Activated T-helper 9 cell treated with anti-CD3 and anti-CD28 coated beads, Interleukin-2, amount 50 U/mL, for 16 hours (primary cell): ENCODE measurements around the gene ABCD2.
"Not testable (repeated sequence)": the region's sequence is repeated elsewhere in the genome, so short reads cannot be mapped to it uniquely, and the experiment has no call there.

Experiments used
- DNase-seq: peaks from one replicate; pipeline ENCODE4 v3.0.0-alpha.2; 2020; ENCODE audit warnings: low read depth

Gene ABCD2

GRCh38 chr12:39619660-39620433, at the start of gene ABCD2:
TSS of gene ABCD2 (minus strand) at chr12:39619803. CDS start at chr12:39619615, 188 bp downstream.
- DNase-seq: peak; percentile 51

DNA sequence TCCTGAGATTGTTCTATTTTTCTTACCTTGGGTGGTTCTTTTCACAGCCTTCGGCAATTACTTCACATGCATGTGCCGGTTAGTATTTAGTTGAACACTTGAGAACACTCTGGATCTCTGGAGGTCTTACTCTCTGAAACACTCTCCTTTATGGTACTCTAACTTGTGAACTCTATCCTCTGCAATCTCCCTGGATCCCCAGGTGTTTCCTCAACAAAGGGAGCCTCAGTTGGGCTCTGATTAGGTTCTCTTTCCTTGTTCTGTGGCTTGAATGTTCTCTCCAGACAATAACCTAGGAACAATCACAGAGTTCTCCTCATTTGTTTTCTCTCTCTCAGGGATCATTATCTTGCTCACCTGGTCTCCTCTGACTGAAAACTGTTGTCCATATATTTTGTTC, 40.5 kb upstream of the ABCD2 start:
- no peak for DNase-seq

DNA sequence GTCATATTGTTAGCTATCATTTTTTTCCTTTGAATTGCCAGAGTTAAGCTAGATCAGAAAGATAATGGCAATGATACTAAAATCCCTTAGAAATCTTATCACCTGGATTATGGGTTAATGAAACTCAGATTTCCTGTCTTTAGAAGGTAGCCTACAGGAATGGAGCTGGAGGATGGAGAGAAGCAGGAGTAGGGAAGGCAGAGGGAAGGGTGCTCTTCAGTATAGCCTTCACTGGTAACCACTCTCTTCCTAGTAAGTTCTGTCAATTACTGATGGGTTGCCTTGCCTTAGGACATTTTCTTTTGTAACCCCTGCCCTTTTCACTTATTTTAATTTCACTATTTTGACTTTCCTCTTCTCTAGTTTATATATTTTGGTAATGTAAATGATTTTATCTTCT, 27.8 kb upstream of the ABCD2 start:
- no peak for DNase-seq

DNA sequence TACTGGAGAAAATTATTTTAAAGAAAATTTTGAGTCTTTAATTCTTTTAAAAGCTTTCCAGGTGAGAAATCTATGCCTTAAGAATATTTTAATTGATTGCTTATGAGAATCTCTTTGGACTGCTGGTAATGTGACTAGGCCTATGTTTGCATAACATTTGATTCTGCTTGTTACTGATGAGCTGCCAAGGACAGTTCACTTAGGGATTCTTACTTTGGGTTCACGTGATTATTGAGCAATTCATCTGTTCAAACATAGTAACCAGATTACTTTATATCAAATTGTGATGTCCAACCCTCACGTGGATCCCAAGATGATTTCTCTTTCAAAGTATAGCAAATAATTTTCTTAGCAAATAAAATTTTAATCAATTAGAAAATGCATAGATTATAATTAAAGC, 27.4 kb upstream of the ABCD2 start:
- no peak for DNase-seq

DNA sequence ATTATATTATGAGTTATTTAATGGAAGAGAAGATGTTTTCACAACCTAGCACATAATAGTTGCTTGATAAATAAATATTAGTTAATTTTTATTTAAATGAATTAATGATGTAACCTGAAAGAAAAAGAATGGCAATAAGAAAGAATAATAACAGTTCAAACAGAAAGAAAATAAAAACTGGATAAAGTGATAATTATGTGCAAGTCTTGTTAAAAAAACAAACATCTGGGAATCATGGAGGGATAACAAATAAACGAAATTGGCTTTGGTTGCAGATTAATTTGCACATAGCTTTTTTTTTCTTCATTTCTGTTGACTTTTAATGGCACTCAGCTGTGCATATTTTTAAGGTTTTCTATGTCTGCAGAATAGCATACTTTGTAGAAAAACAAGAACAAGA, 23.4 kb upstream of the ABCD2 start:
- DNase-seq: no peak

DNA sequence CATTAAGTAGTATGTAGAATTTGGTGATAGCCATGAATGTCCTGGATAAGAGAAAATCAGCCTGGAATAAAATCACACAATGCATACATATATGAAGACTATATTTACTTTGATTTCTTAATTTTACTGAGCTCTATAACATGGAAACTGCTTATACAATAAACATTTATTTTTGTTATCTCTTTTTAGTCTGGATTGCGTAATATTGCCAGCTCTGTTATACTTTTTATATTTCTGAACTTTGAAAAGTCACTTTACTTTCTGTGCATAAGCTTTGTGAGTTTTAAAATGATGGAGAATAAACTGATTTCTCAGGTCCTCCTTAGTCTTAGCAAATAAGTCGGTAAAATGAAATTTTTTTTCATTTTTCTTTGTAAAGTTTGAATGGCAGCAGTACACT, 19.2 kb upstream of the ABCD2 start:
- no peak for DNase-seq

GRCh38 chr12:39638178-39638577, 18.6 kb upstream of the ABCD2 start:
- DNase-seq: no peak

DNA sequence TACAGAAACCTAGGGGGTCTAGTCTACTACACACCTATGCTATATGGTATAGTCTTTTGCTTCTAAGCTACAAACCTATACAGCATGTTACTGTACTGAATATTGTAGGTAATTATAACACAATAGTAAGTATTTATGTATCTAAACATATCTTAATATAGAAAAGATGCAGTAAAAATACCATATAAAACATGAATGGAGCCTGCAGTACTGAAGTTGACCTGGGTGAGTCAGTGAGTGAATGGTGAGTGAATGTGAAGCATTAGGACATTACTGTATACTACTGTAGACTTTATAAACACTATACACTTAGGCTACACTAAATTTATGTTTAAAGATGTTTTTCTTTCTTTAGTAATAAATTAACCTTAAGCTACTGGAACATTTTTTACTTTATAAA, 13.1 kb upstream of the ABCD2 start:
- no peak for DNase-seq

DNA sequence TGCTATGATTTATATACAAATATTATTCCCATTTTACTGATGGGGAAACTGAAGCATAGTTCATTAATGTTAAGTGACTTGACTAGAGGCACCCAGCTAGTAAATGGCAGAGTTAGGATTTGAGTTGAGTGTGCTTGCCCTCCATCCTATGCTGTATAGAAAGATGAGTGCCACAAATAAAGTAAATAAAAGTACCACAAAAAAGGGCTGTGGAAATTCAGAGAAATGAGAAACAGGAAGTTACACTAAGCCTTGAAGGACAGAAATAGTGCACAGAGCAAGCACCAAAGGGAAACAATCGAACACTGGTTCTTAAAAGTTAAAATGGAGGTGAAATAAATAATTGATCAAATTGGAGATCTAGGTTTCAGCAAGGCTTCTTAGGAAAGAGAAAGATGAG, 9.2 kb upstream of the ABCD2 start:
- no peak for DNase-seq

DNA sequence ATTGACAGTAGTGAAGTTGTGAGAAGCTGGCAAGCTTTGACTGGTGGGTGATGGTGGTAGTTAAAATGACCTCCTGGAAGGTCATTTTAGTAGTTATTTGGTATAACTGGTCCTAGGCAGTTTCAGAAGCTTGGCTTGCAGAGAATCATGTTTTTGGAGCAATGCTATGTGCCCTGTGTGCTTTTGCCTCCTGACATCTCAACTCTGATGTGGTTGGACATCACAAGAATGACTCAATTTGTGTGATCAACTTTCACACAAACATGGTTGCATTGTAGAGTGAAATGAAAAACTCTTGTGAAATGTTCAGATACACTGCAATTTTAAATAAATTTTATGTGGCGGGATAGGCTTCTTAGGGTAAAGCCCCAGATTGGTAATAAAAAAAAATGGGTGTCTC, 8.3 kb upstream of the ABCD2 start:
- DNase-seq: no peak

DNA sequence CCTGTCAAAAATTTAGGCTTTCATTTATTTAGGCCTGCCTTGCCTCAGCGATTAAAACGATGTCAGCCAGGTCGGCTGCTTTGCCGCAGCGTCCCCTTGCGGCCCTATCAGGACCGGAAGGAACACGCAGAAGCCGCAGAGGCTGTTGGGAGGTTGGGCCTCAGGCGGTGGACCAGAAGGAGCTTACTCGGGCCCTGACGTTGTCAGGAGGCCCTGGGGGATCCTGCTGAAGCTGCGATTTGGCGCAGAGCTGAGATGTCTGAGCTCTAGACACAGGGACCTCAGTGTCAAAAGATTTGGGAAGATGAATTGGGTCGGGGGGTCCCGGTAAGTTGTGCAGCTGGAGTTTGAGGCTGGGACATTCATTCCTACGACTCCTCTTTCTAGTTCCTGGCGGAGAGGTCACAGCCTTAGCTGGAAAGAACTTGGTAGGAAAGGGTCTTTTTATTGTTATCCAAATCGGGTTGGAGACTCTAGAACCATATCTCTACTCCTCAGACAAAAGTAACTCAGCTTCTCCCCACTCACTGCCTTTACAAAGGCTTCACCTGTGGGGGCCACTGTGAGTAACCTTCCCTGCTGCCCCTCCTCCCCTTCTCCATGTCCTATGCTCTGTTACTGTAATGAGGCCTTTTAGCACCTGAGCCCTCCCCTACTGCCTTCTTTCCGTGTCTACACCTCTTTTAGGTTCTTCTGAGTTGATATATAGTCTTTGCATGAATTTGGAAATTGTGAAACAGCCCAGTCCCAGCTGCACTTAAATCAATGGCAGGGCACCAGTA, 6.6 kb upstream of the ABCD2 start:
- DNase-seq: no peak

- DNase-seq: no peak
Measured at GRCh38 chr12:39623919-39624318, 4.3 kb upstream of the ABCD2 start.

DNA sequence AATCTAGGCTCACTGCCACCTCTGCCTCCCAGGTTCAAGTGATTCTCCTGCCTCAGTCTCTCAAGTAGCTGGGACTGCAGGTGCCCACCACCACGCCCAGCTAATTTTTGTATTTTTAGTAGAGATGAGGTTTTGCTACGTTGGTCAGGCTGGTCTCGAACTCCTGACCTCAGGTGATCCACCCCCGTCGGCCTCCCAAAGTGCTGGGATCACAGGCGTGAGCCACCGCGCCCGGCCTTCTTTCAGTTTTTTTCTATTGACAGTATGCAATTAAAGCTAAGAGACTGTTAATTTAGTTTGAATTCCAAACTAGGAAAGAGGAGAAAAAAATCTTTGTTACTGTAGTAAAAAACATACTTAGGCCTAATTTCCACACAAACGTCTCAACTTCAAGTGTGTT, 3.6 kb upstream of the ABCD2 start:
- not testable (repeated sequence) for DNase-seq

DNA sequence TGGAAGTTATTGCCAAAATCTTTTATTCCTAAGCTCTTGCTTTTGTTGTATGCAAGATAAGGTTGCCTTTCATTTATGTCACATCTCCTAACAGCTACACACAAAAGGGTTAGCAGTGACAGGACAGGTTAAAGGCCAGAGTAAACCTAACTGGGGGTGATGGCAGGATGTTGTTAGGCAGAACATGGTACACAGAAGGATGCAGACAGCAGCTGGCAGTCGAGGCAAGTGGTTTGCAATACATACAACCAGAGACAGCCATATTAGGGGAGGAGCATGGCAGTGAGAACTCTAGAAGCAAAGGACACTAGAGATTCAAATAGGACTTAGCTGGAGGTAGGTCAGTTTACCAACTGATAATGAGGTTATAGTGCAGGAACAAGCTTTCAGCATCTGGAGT, 2.7 kb upstream of the ABCD2 start:
- no peak for DNase-seq

- no peak for DNase-seq
Measured at GRCh38 chr12:39621670-39622069, 2.1 kb upstream of the ABCD2 start.

GRCh38 chr12:39620659-39621658, 1.4 kb upstream of the ABCD2 start:
- peak; percentile 23 for DNase-seq

- DNase-seq: no peak
Measured at GRCh38 chr12:39619316-39619659, 315 bp downstream of the ABCD2 start.

GRCh38 chr12:39618701-39619100, 902 bp downstream of the ABCD2 start:
- DNase-seq: no peak

GRCh38 chr12:39617887-39618286, 1.7 kb downstream of the ABCD2 start:
- no peak for DNase-seq

GRCh38 chr12:39616666-39617065, 2.9 kb downstream of the ABCD2 start:
- DNase-seq: no peak

- no peak for DNase-seq
Measured at GRCh38 chr12:39616251-39616650, 3.4 kb downstream of the ABCD2 start.

DNA sequence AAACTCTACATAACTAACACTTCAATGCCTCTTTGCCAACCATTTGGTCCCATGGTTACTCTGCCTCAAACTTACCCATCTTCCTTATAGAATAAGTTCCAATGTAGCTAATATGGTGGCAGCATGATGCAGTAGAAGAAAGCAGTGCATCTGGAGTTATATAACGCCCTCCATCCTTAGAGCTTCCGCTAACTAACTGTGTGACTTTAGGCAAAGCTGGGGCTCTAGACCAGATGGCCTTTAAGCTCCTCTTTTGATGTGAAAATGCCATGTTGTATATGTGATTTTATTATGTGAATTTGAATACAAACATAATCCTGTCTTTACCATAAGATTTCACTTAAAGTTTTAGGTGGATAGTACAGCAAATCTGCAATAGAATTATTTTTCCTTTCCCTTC, 6.1 kb downstream of the ABCD2 start:
- DNase-seq: no peak
